Muscle of leg (tissue), 16 donors: ENCODE data around the gene RNASE2. TPM values are rescaled to one million over a fixed set of nuclear protein-coding genes. Genes with fewer than 3 reads are reported as not detected.
A peak's percentile ranks its signal among the peaks of the same experiment; 100 is the strongest.
"Not testable (repeated sequence)": the region's sequence is repeated elsewhere in the genome, so short reads cannot be mapped to it uniquely, and the experiment has no call there.

Experiments
- DNase-seq: peaks from one replicate; pipeline ENCODE4 v3.0.0; 2013
- H3K27ac ChIP-seq: one replicate; pipeline ENCODE4 v1.5.1; 2013; ENCODE audit warnings: mild to moderate bottlenecking, low read length, control low read depth
- H3K27me3 ChIP-seq: one replicate; pipeline ENCODE4 v1.6.1; 2013; ENCODE audit warnings: low read length; ENCODE audit not compliant: control insufficient read depth, insufficient read depth
- H3K36me3 ChIP-seq: one replicate; pipeline ENCODE4 v1.6.1; 2013; ENCODE audit warnings: low read length; ENCODE audit not compliant: control insufficient read depth, insufficient read depth
- H3K4me1 ChIP-seq: one replicate; pipeline ENCODE4 v1.6.1; 2013; ENCODE audit warnings: low read length; ENCODE audit not compliant: control insufficient read depth, insufficient read depth
- H3K4me3 ChIP-seq: one replicate; pipeline ENCODE4 v1.5.1; 2013; ENCODE audit warnings: low read length, control low read depth
- H3K9me3 ChIP-seq: replicated peaks from 2 replicates; pipeline ENCODE4 v1.6.1; 2013; ENCODE audit warnings: low read depth, low read length; ENCODE audit not compliant: control insufficient read depth
- WGBS: methylation state at CpG from one replicate; pipeline ENCODE4 v1.1.5; 2013; ENCODE audit warnings: missing lambda C conversion rate; ENCODE audit not compliant: insufficient coverage; 5-methylcytosine and 5-hydroxymethylcytosine counted together
- long read RNA-seq, 11 donors: transcript quantifications; one replicate each; lab custom pipeline, GENCODE V29; 2026
- polyA plus RNA-seq, 8 donors: library from polyadenylated mRNA; unstranded; fragments of 120-200 nt; gene quantifications; one replicate each; pipeline versions ENCODE4 v1.2.1 to v1.2.3, GENCODE V29; 2013; ENCODE audit warnings: inconsistent platforms in 1 of 8, low replicate concordance in 1 of 8; ENCODE audit not compliant: insufficient read length in 8 of 8, insufficient read depth in 1 of 8
- total RNA-seq: library from RNA; stranded (reverse); fragments of 120-200 nt; gene quantifications from one replicate; pipeline ENCODE4 v1.2.4, GENCODE V29; 2013

RNASE2 gene
- total RNA-seq = 0.13 TPM
- polyA plus RNA-seq = 1 to 10 TPM in 7 of 8 donors, under 1 TPM in 1; 0.95 to 1.9 (median 1.1) TPM
- long read RNA-seq, donor 1 = 0 reads
- long read RNA-seq, donor 2 = 0 reads
- long read RNA-seq, donor 3 = 0 reads
- long read RNA-seq, donor 4 = 0 reads
- long read RNA-seq, donor 5, partial matches to known transcripts = 0 of 1 reads
- long read RNA-seq, donor 5, other reads (novel, unspliced or antisense) = 0 of 1 reads
- long read RNA-seq, donor 6 = 0 reads
- long read RNA-seq, donor 7, partial matches to known transcripts = 0 of 1 reads
- long read RNA-seq, donor 7, other reads (novel, unspliced or antisense) = 0 of 1 reads
- long read RNA-seq, donor 8 = 0 reads
- long read RNA-seq, donor 9, partial matches to known transcripts = 0 of 1 reads
- long read RNA-seq, donor 9, other reads (novel, unspliced or antisense) = 0 of 1 reads
- long read RNA-seq, donor 10, partial matches to known transcripts = 0 of 1 reads
- long read RNA-seq, donor 10, other reads (novel, unspliced or antisense) = 0 of 1 reads
- long read RNA-seq, donor 11 = 0 reads

GRCh38 chr14:20954736-20955537 lies at the start of gene RNASE2:
RNASE2 (plus strand) TSS chr14:20955487; CDS start chr14:20955772, 285 bp downstream.
- H3K9me3 ChIP-seq, H3K4me3 ChIP-seq, H3K27ac ChIP-seq, H3K27me3 ChIP-seq, DNase-seq, H3K36me3 ChIP-seq, H3K4me1 ChIP-seq: not testable (repeated sequence)
- 56% methylated on average over 1 of the region's 4 CpGs for WGBS

DNA sequence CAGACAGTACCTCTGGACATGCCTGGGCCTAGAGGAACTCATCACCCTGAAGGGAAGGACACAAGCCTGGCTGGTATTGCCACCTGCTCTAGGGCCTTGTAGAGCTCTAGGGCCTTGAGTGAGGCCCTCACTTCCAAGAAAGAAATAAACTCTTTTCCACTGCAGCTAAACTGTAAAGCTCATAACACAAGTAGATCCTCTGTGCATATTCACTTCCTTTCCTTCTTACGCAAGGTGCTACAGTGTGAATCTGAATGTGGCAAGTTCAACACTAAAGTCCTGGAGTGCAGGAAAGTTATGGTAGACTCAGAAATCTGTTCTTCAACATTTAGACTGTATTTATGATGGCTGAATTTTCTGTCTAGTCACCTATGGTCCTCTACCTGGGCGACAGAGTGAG lies 49.6 kb upstream of the RNASE2 start:
- Histone ChIP-seq H3K4me3 (no peak overlapping the region), H3K27me3 (no peaks in the 10 kb centered on the region), H3K36me3 (no peaks in the 10 kb centered on the region), H3K27ac (no peak overlapping the region), H3K4me1 (no peaks in the 10 kb centered on the region), H3K9me3 (no peaks in the 10 kb centered on the region)
- WGBS = 67% methylated on average over 1 of the region's 2 CpGs
- no peak for DNase-seq

DNA sequence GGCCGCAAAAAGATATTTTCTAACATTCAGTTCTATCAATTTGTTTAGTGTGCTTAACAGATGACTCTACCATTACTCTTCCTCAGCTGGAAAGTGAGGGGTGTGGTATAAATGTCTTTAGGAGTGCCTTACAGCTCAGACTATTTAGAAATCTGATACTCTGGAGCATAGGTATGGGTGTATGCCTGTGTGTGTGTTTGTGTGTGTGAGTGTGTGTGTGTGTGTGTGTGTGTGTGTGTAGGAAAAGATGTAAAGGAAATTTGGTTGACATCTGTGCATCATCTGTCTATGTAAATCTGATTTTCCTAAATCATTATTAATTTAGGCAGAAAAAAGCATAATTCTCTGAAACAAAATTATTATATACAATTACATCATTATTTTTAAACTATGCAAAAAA lies 48.1 kb upstream of the RNASE2 start:
- no CpG with 5 or more reads among the region's 1 CpG for WGBS
- H3K4me3 ChIP-seq = no peak overlapping the region
- no peaks in the 10 kb centered on the region for H3K4me1 ChIP-seq
- no peaks in the 10 kb centered on the region for H3K9me3 ChIP-seq
- DNase-seq = no peak
- no peak overlapping the region for H3K27ac ChIP-seq
- no peaks in the 10 kb centered on the region for H3K27me3 ChIP-seq
- H3K36me3 ChIP-seq = no peaks in the 10 kb centered on the region

DNA sequence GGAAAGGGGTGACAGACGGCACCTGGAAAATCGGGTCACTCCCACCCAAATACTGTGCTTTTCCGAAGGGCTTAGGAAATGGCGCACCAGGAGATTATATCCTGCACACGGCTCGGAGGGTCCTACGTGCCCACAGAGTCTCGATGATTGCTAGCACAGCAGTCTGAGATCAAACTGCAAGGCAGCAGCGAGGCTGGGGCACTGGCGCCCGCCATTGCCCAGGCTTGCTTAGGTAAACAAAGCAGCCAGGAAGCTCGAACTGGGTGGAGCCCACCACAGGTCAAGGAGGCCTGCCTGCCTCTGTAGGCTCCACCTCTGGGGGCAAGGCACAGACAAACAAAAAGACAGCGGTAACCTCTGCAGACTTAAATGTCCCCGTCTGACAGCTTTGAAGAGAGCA lies 44.5 kb upstream of the RNASE2 start:
- not testable (repeated sequence) for H3K27ac ChIP-seq, H3K36me3 ChIP-seq, H3K4me1 ChIP-seq, H3K4me3 ChIP-seq, H3K27me3 ChIP-seq, H3K9me3 ChIP-seq, DNase-seq
- 76% methylated on average over 10 of the region's 14 CpGs for WGBS

DNA sequence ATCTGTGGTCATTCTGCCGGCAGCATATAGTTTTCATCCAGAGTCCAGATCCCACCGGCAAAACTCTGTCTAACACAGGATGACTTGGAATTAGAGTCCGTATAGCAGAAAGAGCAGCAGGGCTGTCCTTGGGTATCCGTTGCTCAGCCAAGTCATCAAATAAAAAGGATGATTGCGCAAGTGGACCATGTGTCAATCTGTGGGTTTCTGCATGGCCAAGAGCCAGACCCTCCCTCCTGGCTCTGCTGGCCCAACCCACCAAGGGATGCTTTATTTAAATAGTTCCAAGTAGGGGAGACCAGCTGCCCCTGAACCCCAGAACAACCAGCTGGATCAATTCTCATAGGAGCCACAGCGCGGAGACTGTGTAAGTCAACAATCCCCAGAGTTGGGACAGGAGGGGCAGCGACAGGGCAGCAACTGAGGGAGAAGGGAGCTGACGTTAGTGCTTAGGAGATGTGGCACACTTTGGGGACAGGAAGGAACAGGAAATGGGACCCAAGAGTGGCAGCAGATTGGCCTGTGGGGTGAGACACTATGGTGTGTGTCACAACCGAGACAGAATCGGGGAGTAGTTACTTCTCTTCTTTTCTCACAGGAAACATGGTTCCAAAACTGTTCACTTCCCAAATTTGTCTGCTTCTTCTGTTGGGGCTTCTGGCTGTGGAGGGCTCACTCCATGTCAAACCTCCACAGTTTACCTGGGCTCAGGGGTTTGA lies 36.1 kb upstream of the RNASE2 start:
- H3K4me3 ChIP-seq, H3K27me3 ChIP-seq, H3K36me3 ChIP-seq, H3K9me3 ChIP-seq, H3K27ac ChIP-seq, H3K4me1 ChIP-seq: not testable (repeated sequence)
- peak; percentile 18 for DNase-seq
- 68% methylated on average over 4 of the region's 11 CpGs for WGBS

DNA sequence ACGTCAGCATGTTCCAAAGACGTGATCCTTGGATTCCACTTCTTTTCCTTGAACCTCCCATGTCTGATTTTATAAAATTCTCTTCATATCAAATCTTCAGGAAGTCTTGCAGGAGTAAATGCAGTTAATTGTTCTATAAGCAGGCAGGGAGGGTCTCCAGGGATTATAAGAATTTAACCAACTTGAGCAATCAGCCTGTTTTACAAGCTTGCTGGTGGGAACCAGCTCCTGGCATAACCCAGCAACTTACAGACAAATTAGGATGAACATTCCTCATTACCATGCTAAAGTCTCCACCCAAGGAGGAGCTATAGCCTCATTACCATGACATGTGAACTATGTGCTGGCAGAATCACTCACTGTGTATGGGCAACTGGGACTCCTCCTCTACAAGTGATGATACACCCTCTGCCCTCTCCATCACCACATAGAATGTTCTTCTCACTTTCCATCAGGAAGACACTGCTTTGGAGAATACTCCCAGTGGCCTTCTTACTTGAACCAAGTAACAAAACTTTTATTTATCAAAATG lies 31.5 kb upstream of the RNASE2 start:
- not testable (repeated sequence) for H3K4me1 ChIP-seq, H3K27ac ChIP-seq, H3K36me3 ChIP-seq, H3K9me3 ChIP-seq, DNase-seq, H3K27me3 ChIP-seq, H3K4me3 ChIP-seq
- no CpG with 5 or more reads among the region's 2 CpGs for WGBS

- Histone ChIP-seq H3K27ac (no peak overlapping the region), H3K27me3 (peaks cover 6% of the 10 kb centered on the region), H3K9me3 (no peaks in the 10 kb centered on the region), H3K4me3 (no peak overlapping the region), H3K36me3 (no peaks in the 10 kb centered on the region), H3K4me1 (no peaks in the 10 kb centered on the region)
- WGBS = 15% methylated on average over 14 of the region's 18 CpGs
- no peak for DNase-seq
These were observed 21.0 kb upstream of the RNASE2 start for GRCh38 chr14:20934148-20934762.

GRCh38 chr14:20935303-20935984 lies 19.8 kb upstream of the RNASE2 start:
- Histone ChIP-seq H3K36me3 (no peaks in the 10 kb centered on the region), H3K9me3 (no peaks in the 10 kb centered on the region), H3K4me3 (no peak overlapping the region), H3K27ac (no peak overlapping the region), H3K4me1 (no peaks in the 10 kb centered on the region), H3K27me3 (peaks cover 6% of the 10 kb centered on the region)
- WGBS = 82% methylated on average over 4 of the region's 5 CpGs
- DNase-seq = no peak

- peak; percentile 17 for DNase-seq
- WGBS = 81% methylated on average over 4 of the region's 6 CpGs
- not testable (repeated sequence) for H3K9me3 ChIP-seq, H3K27me3 ChIP-seq, H3K36me3 ChIP-seq, H3K4me3 ChIP-seq, H3K4me1 ChIP-seq, H3K27ac ChIP-seq
These were observed 10.1 kb upstream of the RNASE2 start for GRCh38 chr14:20945146-20945545.
